ENCODE data around the gene ZNF687. TPM values are rescaled to one million over a fixed set of nuclear protein-coding genes. Genes with fewer than 3 reads are reported as not detected.
A peak's percentile ranks its signal among the peaks of the same experiment; 100 is the strongest.

ZNF687 gene
- total and polyA plus RNA-seq, 9 donors: 6.4 to 37.2 (median 24.6) TPM

GRCh38 chr1:151324390-151324930, 42.4 kb downstream of the ZNF687 start:
- intact Hi-C loops (cut with DNase I): loop anchor here in 1 of 4 donors (10.0 kb wide), 1 partner anchor 130 kb away; the partner anchor contains the start of genes PIP5K1A and VPS72
- Histone ChIP-seq H3K9me3 (no peaks in the 10 kb centered on the region), H3K36me3 (no peaks in the 10 kb centered on the region), H3K4me1 (ENCODE audit: insufficient read depth) (peaks cover 3% of the 10 kb centered on the region), H3K27me3 (no peaks in the 10 kb centered on the region), H3K4me3 (no peak overlapping the region), H3K27ac (no peak overlapping the region)
- no peak for TF ChIP-seq CTCF (IDR thresholded peaks at IDR 0.05)
- TF ChIP-seq EP300 (IDR thresholded peaks at IDR 0.05): no peak
- no peak for TF ChIP-seq POLR2A (IDR thresholded peaks at IDR 0.05)
- WGBS, 3 donors: 90 to 92% (median 90%) methylated on average over 4 of the region's 4 CpGs
- no peak for DNase-seq

GRCh38 chr1:151325231-151325630, 43.1 kb downstream of the ZNF687 start:
- H3K27me3 ChIP-seq: no peaks in the 10 kb centered on the region
- no peaks in the 10 kb centered on the region for H3K36me3 ChIP-seq
- intact Hi-C loops (cut with DNase I): loop anchor here in 1 of 4 donors (10.0 kb wide), 1 partner anchor 130 kb away; the partner anchor contains the start of genes PIP5K1A and VPS72
- DNase-seq: no peak
- H3K4me3 ChIP-seq: no peak overlapping the region
- no peak overlapping the region for H3K27ac ChIP-seq
- TF ChIP-seq POLR2A (IDR thresholded peaks at IDR 0.05) (no peak), CTCF (IDR thresholded peaks at IDR 0.05) (no peak), EP300 (IDR thresholded peaks at IDR 0.05) (no peak)
- WGBS, 3 donors: 71 to 77% (median 74%) methylated on average over 7 of the region's 7 CpGs
- H3K9me3 ChIP-seq: no peaks in the 10 kb centered on the region
- H3K4me1 ChIP-seq (ENCODE audit: insufficient read depth): peaks cover 3% of the 10 kb centered on the region

GRCh38 chr1:151325646-151326429, 43.7 kb downstream of the ZNF687 start:
- 7 to 10% (median 8%) methylated on average over 5 of the region's 5 CpGs for WGBS, 3 donors
- TF ChIP-seq CTCF (IDR thresholded peaks at IDR 0.05): no peak
- TF ChIP-seq POLR2A (IDR thresholded peaks at IDR 0.05): no peak
- no peak for TF ChIP-seq EP300 (IDR thresholded peaks at IDR 0.05)
- peaks cover 3% of the 10 kb centered on the region for H3K4me1 ChIP-seq (ENCODE audit: insufficient read depth)
- intact Hi-C loops (cut with DNase I): loop anchor here in 1 of 4 donors (10.0 kb wide), 1 partner anchor 131 kb away; the partner anchor contains the start of genes PIP5K1A and VPS72
- peak overlapping the region in 1 of 2 donors; percentile 89 for H3K27ac ChIP-seq
- no peak for DNase-seq
- H3K9me3 ChIP-seq: no peaks in the 10 kb centered on the region
- peak overlapping the region; percentile 94 for H3K4me3 ChIP-seq
- no peaks in the 10 kb centered on the region for H3K36me3 ChIP-seq
- H3K27me3 ChIP-seq: no peaks in the 10 kb centered on the region

GRCh38 chr1:151326619-151327222, 44.6 kb downstream of the ZNF687 start:
- TF ChIP-seq CTCF (IDR thresholded peaks at IDR 0.05): no peak
- no peak for TF ChIP-seq POLR2A (IDR thresholded peaks at IDR 0.05)
- TF ChIP-seq EP300 (IDR thresholded peaks at IDR 0.05): no peak
- Histone ChIP-seq H3K9me3 (no peaks in the 10 kb centered on the region), H3K4me3 (peak overlapping the region; percentile 94), H3K4me1 (ENCODE audit: insufficient read depth) (peaks cover 3% of the 10 kb centered on the region), H3K36me3 (no peaks in the 10 kb centered on the region), H3K27ac (peak overlapping the region; percentile 31 to 89), H3K27me3 (no peaks in the 10 kb centered on the region)
- DNase-seq: peak in 2 of 5 donors; percentile 47 to 52
- WGBS, 3 donors: 0 to 1% (median 0%) methylated on average over 12 of the region's 12 CpGs
- intact Hi-C loops (cut with DNase I): loop anchor here in 1 of 4 donors (10.0 kb wide), 1 partner anchor 132 kb away; the partner anchor contains the start of genes PIP5K1A and VPS72
